MM.1S (cell line): Measurements from ENCODE around the gene HTRA2.

Source experiments
- CTCF ChIP-seq: fragments of 300-600 bp; sonication (generic); IDR thresholded peaks from 2 replicates; pipeline ENCODE4 v1.5.1; 2016; ENCODE audit warnings: antibody characterized with exemption, low read length, mixed read lengths
- EZH2phosphoT487 ChIP-seq: fragments of 300-600 bp; sonication (generic); IDR thresholded peaks from 2 replicates; pipeline ENCODE4 v1.6.1; 2018; ENCODE audit warnings: antibody characterized with exemption, low read length

GRCh38 chr2:74515271-74515980 is 14.3 kb upstream of the HTRA2 start:
- TF ChIP-seq EZH2phosphoT487, result no peak
- no peak for TF ChIP-seq CTCF
